OCI-LY3 (cell line): ENCODE measurements around the gene SCGB1A1.

ENCODE experiments used
- CTCF ChIP-seq: fragments of 200-600, 300-600 bp; sonication (generic); IDR thresholded peaks from 2 replicates; pipeline ENCODE4 v1.5.1; 2014; ENCODE audit warnings: antibody characterized with exemption, low read length, low read depth
- EZH2phosphoT487 ChIP-seq: fragments of 200-600 bp; shearing (Covaris generic); IDR thresholded peaks from 2 replicates; pipeline ENCODE4 v1.6.1; 2018; ENCODE audit warnings: antibody characterized with exemption, mixed run types, low read depth

DNA sequence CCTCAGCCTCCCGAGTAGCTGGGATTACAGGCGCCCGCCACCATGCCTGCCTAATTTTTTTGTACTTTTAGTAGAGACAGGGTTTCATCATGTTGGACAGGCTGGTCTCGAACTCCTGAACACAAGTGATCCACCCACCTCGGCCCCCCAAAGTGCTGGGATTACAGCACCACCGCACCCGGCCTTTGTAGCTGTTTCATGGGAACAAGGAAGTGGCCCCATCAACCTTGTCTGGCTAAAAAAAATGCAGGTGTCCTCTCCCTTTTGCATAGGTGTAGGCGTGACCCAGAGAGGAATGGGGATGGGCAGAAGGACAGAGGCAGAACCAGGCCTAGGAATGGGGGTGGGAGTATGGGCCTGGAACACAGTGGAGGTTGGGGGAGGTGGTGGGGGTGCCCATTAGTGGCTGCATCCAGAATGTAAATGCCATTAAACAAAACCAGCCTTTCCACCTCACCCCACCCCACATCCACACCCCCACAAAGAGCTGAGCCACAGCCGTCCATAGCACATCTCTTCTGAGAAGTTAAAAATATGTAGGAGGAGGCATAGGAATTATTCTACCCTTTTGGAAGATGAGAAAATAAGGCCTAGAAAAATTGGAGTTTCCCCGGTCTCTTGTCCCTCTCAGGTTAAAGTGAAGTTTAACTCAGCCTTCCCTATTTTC, 22.8 kb upstream of the SCGB1A1 start:
- TF ChIP-seq CTCF (no peak), EZH2phosphoT487 (no peak)
